Mononuclear cell (primary cell): ENCODE measurements around the gene ADAMTS2. TPM values are rescaled to one million over a fixed set of nuclear protein-coding genes. Genes with fewer than 3 reads are reported as not detected.
"Not testable (repeated sequence)": the region's sequence is repeated elsewhere in the genome, so short reads cannot be mapped to it uniquely, and the experiment has no call there.

Experiments
- H3K27me3 ChIP-seq: 2 replicates; pipeline ENCODE4 v1.6.0; 2011; ENCODE audit warnings: low read length, control low read depth; ENCODE audit not compliant: insufficient read depth
- H3K4me1 ChIP-seq: 2 replicates; pipeline ENCODE4 v1.5.1; 2011; ENCODE audit warnings: mild to moderate bottlenecking, low read length, control low read depth; ENCODE audit not compliant: insufficient read depth
- H3K4me3 ChIP-seq: 2 replicates; pipeline ENCODE4 v1.5.1; 2011; ENCODE audit warnings: mild to moderate bottlenecking, low read length, moderate library complexity
- H3K9me3 ChIP-seq: 2 replicates; pipeline ENCODE4 v1.5.1; 2011; ENCODE audit warnings: low read depth, mild to moderate bottlenecking, control low read depth, low read length
- total RNA-seq: library from RNA; depleted of rRNA; stranded (reverse); fragments of >200 nt; gene quantifications from one replicate; pipeline ENCODE4 v1.2.3, GENCODE V29; 2012

ADAMTS2 gene
- total RNA-seq, 1 donor: 0.21 TPM

- H3K4me3 ChIP-seq: no peak overlapping the region
- no peaks in the 10 kb centered on the region for H3K4me1 ChIP-seq
- H3K9me3 ChIP-seq: no peaks in the 10 kb centered on the region
- H3K27me3 ChIP-seq: no peaks in the 10 kb centered on the region
These were observed 121.7 kb downstream of the ADAMTS2 start for GRCh38 chr5:179223528-179223927.

GRCh38 chr5:179222246-179223017 is 122.8 kb downstream of the ADAMTS2 start:
- H3K4me1 ChIP-seq: no peaks in the 10 kb centered on the region
- no peaks in the 10 kb centered on the region for H3K27me3 ChIP-seq
- no peaks in the 10 kb centered on the region for H3K9me3 ChIP-seq
- H3K4me3 ChIP-seq: no peak overlapping the region

- Histone ChIP-seq H3K4me1 (no peaks in the 10 kb centered on the region), H3K4me3 (no peak overlapping the region), H3K9me3 (no peaks in the 10 kb centered on the region), H3K27me3 (no peaks in the 10 kb centered on the region)
These were observed 123.4 kb downstream of the ADAMTS2 start for GRCh38 chr5:179221877-179222220.

GRCh38 chr5:179221196-179221876 is 123.9 kb downstream of the ADAMTS2 start:
- no peaks in the 10 kb centered on the region for H3K9me3 ChIP-seq
- no peaks in the 10 kb centered on the region for H3K27me3 ChIP-seq
- H3K4me3 ChIP-seq: no peak overlapping the region
- H3K4me1 ChIP-seq: no peaks in the 10 kb centered on the region

GRCh38 chr5:179220716-179221115 is 124.5 kb downstream of the ADAMTS2 start:
- Histone ChIP-seq H3K4me3 (no peak overlapping the region), H3K4me1 (no peaks in the 10 kb centered on the region), H3K27me3 (no peaks in the 10 kb centered on the region), H3K9me3 (no peaks in the 10 kb centered on the region)

GRCh38 chr5:179219661-179220620 is 125.3 kb downstream of the ADAMTS2 start:
- H3K4me1 ChIP-seq: no peaks in the 10 kb centered on the region
- H3K27me3 ChIP-seq: no peaks in the 10 kb centered on the region
- H3K4me3 ChIP-seq: no peak overlapping the region
- H3K9me3 ChIP-seq: no peaks in the 10 kb centered on the region

- Histone ChIP-seq H3K9me3 (no peaks in the 10 kb centered on the region), H3K27me3 (no peaks in the 10 kb centered on the region), H3K4me1 (no peaks in the 10 kb centered on the region)
These were observed 126.3 kb downstream of the ADAMTS2 start for GRCh38 chr5:179218943-179219330.

GRCh38 chr5:179217956-179218942 is 127.0 kb downstream of the ADAMTS2 start:
- Histone ChIP-seq H3K4me1 (no peaks in the 10 kb centered on the region), H3K27me3 (no peaks in the 10 kb centered on the region), H3K4me3 (no peak overlapping the region), H3K9me3 (no peaks in the 10 kb centered on the region)

More at GRCh38 chr5:179218943-179219330, 126.3 kb downstream of the ADAMTS2 start:
- no peak overlapping the region for H3K4me3 ChIP-seq

GRCh38 chr5:179217356-179217755 is 127.9 kb downstream of the ADAMTS2 start:
- no peaks in the 10 kb centered on the region for H3K9me3 ChIP-seq
- no peaks in the 10 kb centered on the region for H3K4me1 ChIP-seq
- H3K27me3 ChIP-seq: no peaks in the 10 kb centered on the region
- no peak overlapping the region for H3K4me3 ChIP-seq

- not testable (repeated sequence) for H3K27me3 ChIP-seq, H3K4me3 ChIP-seq, H3K4me1 ChIP-seq, H3K9me3 ChIP-seq
These were observed 128.9 kb downstream of the ADAMTS2 start for GRCh38 chr5:179216381-179216780.

- Histone ChIP-seq H3K4me1 (no peaks in the 10 kb centered on the region), H3K27me3 (no peaks in the 10 kb centered on the region), H3K4me3 (no peak overlapping the region), H3K9me3 (no peaks in the 10 kb centered on the region)
These were observed 129.7 kb downstream of the ADAMTS2 start for GRCh38 chr5:179215576-179215975.

- H3K4me1 ChIP-seq: no peaks in the 10 kb centered on the region
These were observed 130.6 kb downstream of the ADAMTS2 start for GRCh38 chr5:179214678-179215077.

GRCh38 chr5:179212870-179213269 is 132.4 kb downstream of the ADAMTS2 start:
- Histone ChIP-seq H3K4me1 (no peaks in the 10 kb centered on the region), H3K27me3 (no peaks in the 10 kb centered on the region), H3K4me3 (no peak overlapping the region), H3K9me3 (no peaks in the 10 kb centered on the region)

More at GRCh38 chr5:179214678-179215077, 130.6 kb downstream of the ADAMTS2 start:
- Histone ChIP-seq H3K27me3 (no peaks in the 10 kb centered on the region), H3K4me3 (no peak overlapping the region), H3K9me3 (no peaks in the 10 kb centered on the region)

GRCh38 chr5:179211631-179212030 is 133.6 kb downstream of the ADAMTS2 start:
- Histone ChIP-seq H3K9me3 (no peaks in the 10 kb centered on the region), H3K4me3 (no peak overlapping the region), H3K4me1 (no peaks in the 10 kb centered on the region), H3K27me3 (no peaks in the 10 kb centered on the region)
